ENCODE results near the gene NIPSNAP2.

- TF ChIP-seq POLR2AphosphoS5 (IDR thresholded peaks at IDR 0.05; ENCODE audit: low read depth, low read length) (no peak), TAF1 (IDR thresholded peaks at IDR 0.05; ENCODE audit: borderline replicate concordance, insufficient read depth, low read length) (no peak)
These were observed 45.3 kb downstream of the NIPSNAP2 start for GRCh38 chr7:56009695-56010094.

Data from PFSK-1 (cell line).